ENCODE results near the gene ITFG1. TPM values are rescaled to one million over a fixed set of nuclear protein-coding genes. Genes with fewer than 3 reads are reported as not detected.

ITFG1 gene
- total and polyA plus RNA-seq, 2 of the 8 experiments (the other 6 are each of a cell fraction or from before 2014, with no cell fraction given): 13.8 to 22.2 TPM

- TF ChIP-seq CHD7 (IDR thresholded peaks at IDR 0.05; ENCODE audit: insufficient replicate concordance, low read length) (no peak), CEBPB (IDR thresholded peaks at IDR 0.05; ENCODE audit: low read depth, low read length) (no peak), ASH2L (IDR thresholded peaks at IDR 0.05; ENCODE audit: low read length) (no peak), RAD21 (IDR thresholded peaks at IDR 0.05 in 1 of 2, conservative IDR thresholded peaks at IDR 0.05 in 1 of 2; ENCODE audit: low read depth in 2 of 2, low read length in 2 of 2) (no peak), TEAD4 (IDR thresholded peaks at IDR 0.05; ENCODE audit: low read depth, low read length) (no peak)
Measured at GRCh38 chr16:47254756-47255155, 206.1 kb downstream of the ITFG1 start (continued).

Data from H1 (cell line).